Spinal cord (tissue), 10 donors: ENCODE results near the gene ZFAND2B. TPM values are rescaled to one million over a fixed set of nuclear protein-coding genes. Genes with fewer than 3 reads are reported as not detected.
A peak's percentile ranks its signal among the peaks of the same experiment; 100 is the strongest.

Source experiments
- DNase-seq, 6 donors: peaks; one replicate each; pipeline versions ENCODE4 v3.0.0 to v3.0.0-alpha.2; 2013 to 2015; ENCODE audit warnings: low spot score in 6 of 6, low read depth in 4 of 6
- H3K27ac ChIP-seq: one replicate; pipeline ENCODE4 v1.5.1; 2013; ENCODE audit warnings: low read depth, low read length, control low read depth
- H3K27me3 ChIP-seq: one replicate; pipeline ENCODE4 v1.6.1; 2013; ENCODE audit warnings: low read length; ENCODE audit not compliant: control insufficient read depth, insufficient read depth
- H3K36me3 ChIP-seq: one replicate; pipeline ENCODE4 v1.6.1; 2013; ENCODE audit warnings: low read length; ENCODE audit not compliant: control insufficient read depth, insufficient read depth
- H3K4me1 ChIP-seq: one replicate; pipeline ENCODE4 v1.6.1; 2013; ENCODE audit warnings: low read length; ENCODE audit not compliant: control insufficient read depth, insufficient read depth
- H3K4me3 ChIP-seq: one replicate; pipeline ENCODE4 v1.5.1; 2013; ENCODE audit warnings: low read depth, low read length, control low read depth
- H3K9me3 ChIP-seq: one replicate; pipeline ENCODE4 v1.6.1; 2013; ENCODE audit warnings: low read length; ENCODE audit not compliant: control insufficient read depth, insufficient read depth
- WGBS: methylation state at CpG from one replicate; pipeline ENCODE4 v1.1.5; 2013; ENCODE audit warnings: missing lambda C conversion rate; ENCODE audit not compliant: insufficient coverage; 5-methylcytosine and 5-hydroxymethylcytosine counted together
- polyA plus RNA-seq, 2 donors: library from polyadenylated mRNA; unstranded; fragments of 120-200 nt; gene quantifications; one replicate each; pipeline ENCODE4 v1.2.1, GENCODE V29; 2013; ENCODE audit not compliant: insufficient read length in 2 of 2
- total RNA-seq, 2 donors: library from RNA; depleted of rRNA in 1 of 2; stranded (reverse); fragments of 120-200 nt in 1 of 2; fragments of >200 nt in 1 of 2; gene quantifications; one replicate each; pipeline versions ENCODE4 v1.2.3 to v1.2.4, GENCODE V29; 2013 to 2014
- donor health status: healthy.

The ZFAND2B gene
- total and polyA plus RNA-seq, 4 donors = 14.5 to 46.4 (median 38.9) TPM

GRCh38 chr2:219229305-219230058, 22.9 kb downstream of the ZFAND2B start, which contains the start of the genes ANKZF1 and ATG9A:
ANKZF1 (plus strand) TSS chr2:219229806; CDS start chr2:219230258, 452 bp downstream.
ATG9A (minus strand) TSS chr2:219229636; CDS start chr2:219228024, 1,612 bp downstream.
- Histone ChIP-seq H3K27ac (peak within 1 kb of the TSS; percentile 97), H3K4me1 (peaks cover 29% of the 10 kb centered on the region), H3K27me3 (no peaks in the 10 kb centered on the region), H3K9me3 (no peaks in the 10 kb centered on the region), H3K4me3 (peak within 1 kb of the TSS; percentile 98), H3K36me3 (peaks cover 48% of the 10 kb centered on the region)
- peak; percentile 91 to 100 (median 97) for DNase-seq
- under 1% methylated on average over 80 of the region's 80 CpGs for WGBS

GRCh38 chr2:219230059-219230540, 23.5 kb downstream of the ZFAND2B start:
- peak overlapping the region; percentile 93 for H3K27ac ChIP-seq
- H3K4me3 ChIP-seq = peak overlapping the region; percentile 98
- H3K27me3 ChIP-seq = no peaks in the 10 kb centered on the region
- WGBS = 0% methylated on average over 23 of the region's 24 CpGs
- no peak for DNase-seq
- H3K9me3 ChIP-seq = no peaks in the 10 kb centered on the region
- H3K4me1 ChIP-seq = peaks cover 29% of the 10 kb centered on the region
- H3K36me3 ChIP-seq = peaks cover 47% of the 10 kb centered on the region

GRCh38 chr2:219234331-219234730, 27.7 kb downstream of the ZFAND2B start:
- no peak for DNase-seq
- peaks cover 52% of the 10 kb centered on the region for H3K36me3 ChIP-seq
- WGBS = 100% methylated on average over 2 of the region's 3 CpGs
- no peaks in the 10 kb centered on the region for H3K9me3 ChIP-seq
- peaks cover 12% of the 10 kb centered on the region for H3K4me1 ChIP-seq
- H3K27ac ChIP-seq = no peak overlapping the region
- H3K4me3 ChIP-seq = no peak overlapping the region
- no peaks in the 10 kb centered on the region for H3K27me3 ChIP-seq

- Histone ChIP-seq H3K36me3 (peaks cover 30% of the 10 kb centered on the region), H3K4me3 (peak overlapping the region; percentile 7), H3K9me3 (no peaks in the 10 kb centered on the region), H3K27ac (no peak overlapping the region), H3K4me1 (peaks cover 15% of the 10 kb centered on the region), H3K27me3 (no peaks in the 10 kb centered on the region)
- DNase-seq = no peak
- 36% methylated on average over 28 of the region's 28 CpGs for WGBS
Measured at GRCh38 chr2:219243291-219243761, 36.7 kb downstream of the ZFAND2B start.

- 50% methylated on average over 4 of the region's 6 CpGs for WGBS
- H3K9me3 ChIP-seq = no peaks in the 10 kb centered on the region
- no peaks in the 10 kb centered on the region for H3K27me3 ChIP-seq
- peaks cover 26% of the 10 kb centered on the region for H3K4me1 ChIP-seq
- no peak for DNase-seq
- H3K4me3 ChIP-seq = peak overlapping the region; percentile 96
- H3K27ac ChIP-seq = peak overlapping the region; percentile 90
- H3K36me3 ChIP-seq = peaks cover 39% of the 10 kb centered on the region
Measured at GRCh38 chr2:219244789-219245147, 38.2 kb downstream of the ZFAND2B start.

- Histone ChIP-seq H3K4me1 (peaks cover 31% of the 10 kb centered on the region), H3K36me3 (peaks cover 40% of the 10 kb centered on the region), H3K27me3 (no peaks in the 10 kb centered on the region), H3K27ac (peak within 1 kb of the TSS; percentile 90), H3K9me3 (no peaks in the 10 kb centered on the region), H3K4me3 (peak within 1 kb of the TSS; percentile 96)
- peak; percentile 85 to 97 (median 90) for DNase-seq
- under 1% methylated on average over 46 of the region's 46 CpGs for WGBS
Measured at GRCh38 chr2:219245148-219245898, 38.7 kb downstream of the ZFAND2B start, which contains the start of the genes GLB1L and STK16. GLB1L (minus strand) TSS chr2:219245444; CDS start chr2:219243573, 1,871 bp downstream. STK16 (plus strand) TSS chr2:219245479; CDS start chr2:219246000, 521 bp downstream.

GRCh38 chr2:219245899-219246230, 39.3 kb downstream of the ZFAND2B start:
- no peaks in the 10 kb centered on the region for H3K9me3 ChIP-seq
- peaks cover 35% of the 10 kb centered on the region for H3K4me1 ChIP-seq
- 4% methylated on average over 5 of the region's 10 CpGs for WGBS

GRCh38 chr2:219246559-219246958, 40.0 kb downstream of the ZFAND2B start:
- Histone ChIP-seq H3K27me3 (no peaks in the 10 kb centered on the region), H3K27ac (no peak overlapping the region), H3K9me3 (no peaks in the 10 kb centered on the region), H3K4me3 (no peak overlapping the region), H3K4me1 (peaks cover 35% of the 10 kb centered on the region), H3K36me3 (peaks cover 44% of the 10 kb centered on the region)
- whole genome bisulfite sequencing = 100% methylated on average over 2 of the region's 10 CpGs
- DNase-seq = no peak

More at GRCh38 chr2:219245899-219246230, 39.3 kb downstream of the ZFAND2B start:
- no peak for DNase-seq
- Histone ChIP-seq H3K27me3 (no peaks in the 10 kb centered on the region), H3K27ac (peak overlapping the region; percentile 90), H3K36me3 (peaks cover 44% of the 10 kb centered on the region), H3K4me3 (peak overlapping the region; percentile 96)
